HG03139 (cell line): ENCODE measurements around the gene PCDHB13.
"Not testable (repeated sequence)": the region's sequence is repeated elsewhere in the genome, so short reads cannot be mapped to it uniquely, and the experiment has no call there.

Experiments
- ATAC-seq: cut with Tn5 transposase; IDR thresholded peaks from one replicate; pipeline ENCODE4 v1.9.1; 2021; ENCODE audit not compliant: unreplicated experiment

The PCDHB13 gene

DNA sequence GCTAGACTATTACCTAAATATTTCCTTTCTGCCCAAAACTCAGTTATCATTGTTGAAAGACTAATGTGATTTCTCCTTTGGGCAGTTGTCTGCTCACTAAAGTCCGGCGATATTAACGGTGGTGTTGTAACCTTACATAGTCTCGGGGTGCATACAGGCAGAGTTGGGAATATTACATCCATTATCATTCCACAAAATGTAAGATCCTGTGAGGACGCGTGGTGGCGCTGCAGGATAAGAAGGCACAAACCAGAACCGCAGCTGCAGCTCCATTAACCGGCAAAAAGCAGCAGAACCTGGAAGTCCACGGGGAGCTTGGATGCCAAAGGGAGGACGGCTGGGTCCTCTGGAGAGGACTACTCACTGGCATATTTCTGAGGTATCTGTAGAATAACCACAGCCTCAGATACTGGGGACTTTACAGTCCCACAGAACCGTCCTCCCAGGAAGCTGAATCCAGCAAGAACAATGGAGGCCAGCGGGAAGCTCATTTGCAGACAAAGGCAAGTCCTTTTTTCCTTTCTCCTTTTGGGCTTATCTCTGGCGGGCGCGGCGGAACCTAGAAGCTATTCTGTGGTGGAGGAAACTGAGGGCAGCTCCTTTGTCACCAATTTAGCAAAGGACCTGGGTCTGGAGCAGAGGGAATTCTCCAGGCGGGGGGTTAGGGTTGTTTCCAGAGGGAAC lies at the start of gene PCDHB13:
PCDHB13 (plus strand) TSS at position 264 of the 684 bp plus-strand sequence; CDS start at position 469, 205 bp downstream.
- not testable (repeated sequence) for ATAC-seq

- no peak for ATAC-seq
Measured at GRCh38 chr5:141172381-141173204, 41.1 kb upstream of the PCDHB13 start, which contains the start of gene PCDHB7. Gene PCDHB7 (plus strand): TSS chr5:141172644. CDS start chr5:141172836, 192 bp downstream.

- ATAC-seq: not testable (repeated sequence)
Measured at GRCh38 chr5:141174291-141175104, 39.2 kb upstream of the PCDHB13 start.

- no peak for ATAC-seq
Measured at GRCh38 chr5:141175933-141176332, 37.8 kb upstream of the PCDHB13 start.

GRCh38 chr5:141177577-141178191 lies 36.0 kb upstream of the PCDHB13 start, which contains the start of gene PCDHB8:
Gene PCDHB8 (plus strand): TSS chr5:141177790. CDS start chr5:141178035, 245 bp downstream.
- ATAC-seq: not testable (repeated sequence)

- not testable (repeated sequence) for ATAC-seq
Measured at GRCh38 chr5:141179371-141179770, 34.3 kb upstream of the PCDHB13 start.

- ATAC-seq: not testable (repeated sequence)
Measured at GRCh38 chr5:141179876-141180275, 33.8 kb upstream of the PCDHB13 start.

GRCh38 chr5:141180313-141180712 lies 33.4 kb upstream of the PCDHB13 start:
- no peak for ATAC-seq

DNA sequence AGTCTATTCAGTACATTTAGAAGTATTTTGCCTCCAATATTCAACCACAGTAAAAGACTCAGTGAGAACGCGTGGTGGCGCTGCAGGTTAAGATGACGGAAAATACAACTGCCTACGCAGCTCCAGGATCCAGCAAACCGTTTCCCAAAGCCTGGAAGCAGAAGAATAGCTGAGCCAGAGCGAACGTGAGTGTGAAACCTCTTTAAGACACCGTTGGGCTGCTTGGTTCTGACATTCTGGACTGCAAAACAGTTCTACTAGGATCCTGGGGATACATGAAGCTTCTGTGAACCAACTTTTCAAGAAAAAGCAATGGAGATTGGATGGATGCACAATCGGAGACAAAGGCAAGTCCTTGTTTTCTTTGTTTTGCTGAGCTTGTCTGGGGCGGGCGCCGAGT lies 31.5 kb upstream of the PCDHB13 start, which contains the start of gene PCDHB16:
PCDHB16 (plus strand) TSS at position 140 of the 400 bp plus-strand sequence; CDS start at position 313, 173 bp downstream.
- ATAC-seq: no peak

DNA sequence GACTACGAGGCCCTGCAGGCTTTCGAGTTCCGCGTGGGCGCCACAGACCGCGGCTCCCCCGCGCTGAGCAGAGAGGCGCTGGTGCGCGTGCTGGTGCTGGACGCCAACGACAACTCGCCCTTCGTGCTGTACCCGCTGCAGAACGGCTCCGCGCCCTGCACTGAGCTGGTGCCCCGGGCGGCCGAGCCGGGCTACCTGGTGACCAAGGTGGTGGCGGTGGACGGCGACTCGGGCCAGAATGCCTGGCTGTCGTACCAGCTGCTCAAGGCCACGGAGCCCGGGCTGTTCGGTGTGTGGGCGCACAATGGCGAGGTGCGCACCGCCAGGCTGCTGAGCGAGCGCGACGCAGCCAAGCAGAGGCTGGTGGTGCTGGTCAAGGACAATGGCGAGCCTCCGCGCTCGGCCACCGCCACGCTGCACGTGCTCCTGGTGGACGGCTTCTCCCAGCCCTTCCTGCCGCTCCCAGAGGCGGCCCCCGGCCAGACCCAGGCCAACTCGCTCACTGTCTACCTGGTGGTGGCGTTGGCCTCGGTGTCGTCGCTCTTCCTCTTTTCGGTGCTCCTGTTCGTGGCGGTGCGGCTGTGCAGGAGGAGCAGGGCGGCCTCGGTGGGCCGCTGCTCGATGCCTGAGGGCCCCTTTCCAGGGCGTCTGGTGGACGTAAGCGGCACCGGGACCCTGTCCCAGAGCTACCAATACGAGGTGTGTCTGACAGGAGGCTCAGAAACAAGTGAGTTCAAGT lies 29.4 kb upstream of the PCDHB13 start:
- not testable (repeated sequence) for ATAC-seq

- ATAC-seq: no peak
Measured at GRCh38 chr5:141186897-141187512, 26.7 kb upstream of the PCDHB13 start, which contains the start of gene PCDHB9. Gene PCDHB9 (plus strand): TSS chr5:141187161. CDS start chr5:141187319, 158 bp downstream.

- ATAC-seq: not testable (repeated sequence)
Measured at GRCh38 chr5:141188682-141189081, 25.0 kb upstream of the PCDHB13 start.

GRCh38 chr5:141189131-141189530 lies 24.6 kb upstream of the PCDHB13 start:
- not testable (repeated sequence) for ATAC-seq

- no peak for ATAC-seq
Measured at GRCh38 chr5:141192110-141192725, 21.5 kb upstream of the PCDHB13 start, which contains the start of gene PCDHB10. Gene PCDHB10 (plus strand): TSS chr5:141192353. CDS start chr5:141192553, 200 bp downstream.

DNA sequence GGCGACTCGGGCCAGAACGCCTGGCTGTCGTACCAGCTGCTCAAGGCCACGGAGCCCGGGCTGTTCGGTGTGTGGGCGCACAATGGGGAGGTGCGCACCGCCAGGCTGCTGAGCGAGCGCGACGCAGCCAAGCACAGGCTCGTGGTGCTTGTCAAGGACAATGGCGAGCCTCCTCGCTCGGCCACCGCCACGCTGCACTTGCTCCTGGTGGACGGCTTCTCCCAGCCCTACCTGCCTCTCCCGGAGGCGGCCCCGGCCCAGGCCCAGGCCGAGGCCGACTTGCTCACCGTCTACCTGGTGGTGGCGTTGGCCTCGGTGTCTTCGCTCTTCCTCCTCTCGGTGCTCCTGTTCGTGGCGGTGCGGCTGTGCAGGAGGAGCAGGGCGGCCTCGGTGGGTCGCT lies 19.4 kb upstream of the PCDHB13 start:
- ATAC-seq: not testable (repeated sequence)

DNA sequence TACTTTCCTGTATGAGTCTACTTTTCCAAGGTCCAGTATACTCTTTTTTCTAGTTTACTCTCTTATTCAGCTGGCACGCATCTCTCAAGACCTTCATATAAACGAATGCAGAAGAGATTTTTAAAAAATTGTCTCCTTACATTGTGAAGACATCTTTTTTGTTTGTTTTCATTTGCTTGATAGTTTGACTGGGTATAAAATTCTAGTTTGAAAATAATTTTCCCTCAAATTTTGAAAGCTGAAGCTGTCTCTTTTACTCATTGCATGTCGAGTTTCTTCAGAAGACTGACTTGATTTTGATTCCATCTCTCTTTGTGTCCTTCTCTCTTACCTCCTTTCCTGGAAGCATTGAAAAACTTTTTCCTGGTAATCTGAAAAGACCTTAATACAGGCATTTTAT lies 17.4 kb upstream of the PCDHB13 start:
- no peak for ATAC-seq

DNA sequence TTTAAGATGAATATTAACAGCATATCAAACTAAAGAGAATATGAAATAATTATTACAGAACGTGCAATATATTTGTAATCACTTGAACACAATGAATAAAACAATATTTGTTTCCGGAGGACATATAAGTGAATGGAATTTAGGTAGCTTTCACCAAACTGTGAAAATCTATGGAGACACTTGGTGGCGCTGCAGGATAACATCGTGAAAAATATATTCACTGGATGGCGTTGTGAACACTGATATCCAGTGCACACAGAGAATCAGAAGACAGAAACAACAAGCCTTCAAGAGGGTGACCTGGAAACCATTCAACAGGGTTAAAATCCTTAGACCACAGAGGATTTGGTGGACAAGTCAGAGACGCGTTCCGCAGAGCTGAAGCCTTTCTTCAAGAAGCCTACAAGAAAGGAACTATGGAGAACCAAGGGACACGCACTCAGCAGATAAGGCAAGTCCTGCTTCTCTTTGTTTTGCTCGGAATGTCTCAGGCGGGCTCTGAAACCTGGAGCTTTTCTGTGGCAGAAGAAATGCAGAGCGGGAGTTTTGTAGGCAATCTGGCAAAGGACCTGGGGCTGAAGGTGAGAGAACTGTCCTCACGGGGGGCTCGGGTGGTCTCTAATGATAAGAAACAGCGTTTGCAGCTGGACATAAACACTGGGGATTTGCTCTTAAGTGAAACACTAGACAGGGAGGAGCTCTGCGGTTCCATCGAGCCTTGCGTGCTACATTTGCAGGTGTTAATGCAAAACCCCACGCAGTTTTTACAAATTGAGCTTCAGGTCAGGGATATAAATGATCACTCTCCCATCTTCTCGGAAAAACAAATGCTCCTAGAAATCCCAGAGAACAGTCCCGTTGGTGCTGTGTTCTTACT lies 14.1 kb upstream of the PCDHB13 start, which contains the start of gene PCDHB11:
PCDHB11 (plus strand) TSS at position 269 of the 877 bp plus-strand sequence; CDS start at position 417, 148 bp downstream.
- ATAC-seq: no peak
